GM18868 (cell line): Measurements from ENCODE around the gene WFDC1.
"Not testable (repeated sequence)": the region's sequence is repeated elsewhere in the genome, so short reads cannot be mapped to it uniquely, and the experiment has no call there.

Experiments
- ATAC-seq: cut with Tn5 transposase; IDR thresholded peaks from one replicate; pipeline ENCODE4 v1.9.1; 2021; ENCODE audit warnings: mild to moderate bottlenecking, moderate library complexity; ENCODE audit not compliant: unreplicated experiment

WFDC1 gene

GRCh38 chr16:84324434-84325262, 30.0 kb downstream of the WFDC1 start:
- ATAC-seq, result no peak

- no peak for ATAC-seq
Observed at GRCh38 chr16:84326545-84326944, 31.9 kb downstream of the WFDC1 start.

GRCh38 chr16:84327926-84328505, 33.3 kb downstream of the WFDC1 start:
- ATAC-seq, result no peak

- no peak for ATAC-seq
Observed at GRCh38 chr16:84329016-84329415, 34.3 kb downstream of the WFDC1 start.

GRCh38 chr16:84329843-84330684, 35.4 kb downstream of the WFDC1 start:
- no peak for ATAC-seq

- no peak for ATAC-seq
Observed at GRCh38 chr16:84330685-84331050, 36.0 kb downstream of the WFDC1 start.

GRCh38 chr16:84331998-84332780, 37.5 kb downstream of the WFDC1 start:
- ATAC-seq, result no peak

GRCh38 chr16:84332975-84333684, 38.5 kb downstream of the WFDC1 start:
- ATAC-seq, result no peak

GRCh38 chr16:84334058-84334457, 39.4 kb downstream of the WFDC1 start:
- no peak for ATAC-seq

- no peak for ATAC-seq
Observed at GRCh38 chr16:84334482-84334881, 39.8 kb downstream of the WFDC1 start.

GRCh38 chr16:84337236-84337635, 42.6 kb downstream of the WFDC1 start:
- not testable (repeated sequence) for ATAC-seq

- no peak for ATAC-seq
Observed at GRCh38 chr16:84339311-84339710, 44.6 kb downstream of the WFDC1 start.

GRCh38 chr16:84339766-84340165, 45.1 kb downstream of the WFDC1 start:
- ATAC-seq, result no peak

GRCh38 chr16:84340325-84341040, 45.8 kb downstream of the WFDC1 start:
- no peak for ATAC-seq

- ATAC-seq, result no peak
Observed at GRCh38 chr16:84341528-84342295, 47.0 kb downstream of the WFDC1 start.

- ATAC-seq, result not testable (repeated sequence)
Observed at GRCh38 chr16:84343800-84344199, 49.1 kb downstream of the WFDC1 start.

GRCh38 chr16:84344781-84345180, 50.1 kb downstream of the WFDC1 start:
- ATAC-seq, result no peak

GRCh38 chr16:84347161-84347560, 52.5 kb downstream of the WFDC1 start:
- ATAC-seq, result no peak

- no peak for ATAC-seq
Observed at GRCh38 chr16:84348386-84348888, 53.8 kb downstream of the WFDC1 start.
